ENCODE results near the gene C1orf210.

DNA sequence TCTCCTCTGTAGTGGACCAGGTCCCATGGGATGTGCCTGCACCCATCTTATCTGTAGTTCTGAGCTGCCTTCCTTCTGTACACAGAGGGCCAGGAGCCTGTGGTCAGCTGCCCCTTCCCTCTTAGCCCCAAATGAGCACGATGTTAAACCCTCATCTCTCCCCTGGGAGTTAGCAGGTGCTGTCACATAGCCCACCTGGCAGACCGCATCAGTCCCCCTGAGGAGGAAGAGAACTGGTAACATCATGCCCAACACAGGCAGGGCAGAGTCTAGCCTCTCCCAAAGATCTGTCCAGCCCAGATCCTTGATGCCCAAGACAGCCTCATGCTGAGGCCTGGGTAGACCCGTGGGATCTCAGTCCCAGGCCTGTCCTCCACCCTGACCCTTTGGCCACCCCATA lies 20.1 kb upstream of the C1orf210 start:
- TF ChIP-seq, protein P1, sequence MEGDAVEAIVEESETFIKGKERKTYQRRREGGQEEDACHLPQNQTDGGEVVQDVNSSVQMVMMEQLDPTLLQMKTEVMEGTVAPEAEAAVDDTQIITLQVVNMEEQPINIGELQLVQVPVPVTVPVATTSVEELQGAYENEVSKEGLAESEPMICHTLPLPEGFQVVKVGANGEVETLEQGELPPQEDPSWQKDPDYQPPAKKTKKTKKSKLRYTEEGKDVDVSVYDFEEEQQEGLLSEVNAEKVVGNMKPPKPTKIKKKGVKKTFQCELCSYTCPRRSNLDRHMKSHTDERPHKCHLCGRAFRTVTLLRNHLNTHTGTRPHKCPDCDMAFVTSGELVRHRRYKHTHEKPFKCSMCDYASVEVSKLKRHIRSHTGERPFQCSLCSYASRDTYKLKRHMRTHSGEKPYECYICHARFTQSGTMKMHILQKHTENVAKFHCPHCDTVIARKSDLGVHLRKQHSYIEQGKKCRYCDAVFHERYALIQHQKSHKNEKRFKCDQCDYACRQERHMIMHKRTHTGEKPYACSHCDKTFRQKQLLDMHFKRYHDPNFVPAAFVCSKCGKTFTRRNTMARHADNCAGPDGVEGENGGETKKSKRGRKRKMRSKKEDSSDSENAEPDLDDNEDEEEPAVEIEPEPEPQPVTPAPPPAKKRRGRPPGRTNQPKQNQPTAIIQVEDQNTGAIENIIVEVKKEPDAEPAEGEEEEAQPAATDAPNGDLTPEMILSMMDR (IDR thresholded peaks at IDR 0.05; ENCODE audit: low read length): no peak
- TF ChIP-seq EZH2 (IDR thresholded peaks at IDR 0.05; ENCODE audit: borderline replicate concordance, low read length): no peak
